Upper lobe of left lung (tissue), 4 donors: ENCODE measurements around the gene C3orf38.

Source experiments
- CTCF ChIP-seq, 6 experiments: fragments of 450-650 bp in 4 of 6; fragments of 200-600 bp in 2 of 6; sonication (generic) in 2 of 6; IDR thresholded peaks; one replicate each; pipeline ENCODE4 v1.5.1; 2016 to 2019; ENCODE audit warnings: antibody characterized with exemption in 6 of 6
- POLR2A ChIP-seq, 4 donors: fragments of 450-650 bp; IDR thresholded peaks; one replicate each; pipeline ENCODE4 v1.5.1; 2016 to 2017; ENCODE audit warnings: antibody characterized with exemption in 4 of 4, mild to moderate bottlenecking in 2 of 4
- POLR2AphosphoS5 ChIP-seq, 2 donors: sonication (generic); formaldehyde crosslinking; IDR thresholded peaks; one replicate each; pipeline ENCODE4 v1.5.1; 2017; ENCODE audit warnings: antibody characterized with exemption in 2 of 2

GRCh38 chr3:88142094-88142624 lies 7.6 kb upstream of the C3orf38 start:
- no peak for TF ChIP-seq CTCF (IDR thresholded peaks at IDR 0.05)
- no peak for TF ChIP-seq POLR2AphosphoS5 (IDR thresholded peaks at IDR 0.05)
- TF ChIP-seq POLR2A (IDR thresholded peaks at IDR 0.05): no peak
